Tibial artery (tissue), 4 donors: ENCODE results near the gene C22orf23.

Source experiments
- DNase-seq, 2 donors: peaks; one replicate each; pipeline ENCODE4 v3.0.0-alpha.2; 2019
- H3K27ac ChIP-seq, 2 donors: fragments of 200-600 bp; sonication (generic) in 1 of 2; 1 replicate in 1 of 2; 2 replicates in 1 of 2; pipeline ENCODE4 v1.5.1; 2018 to 2019; ENCODE audit warnings: mild to moderate bottlenecking in 1 of 2
- H3K27me3 ChIP-seq, 2 donors: fragments of 200-600 bp; sonication (generic) in 1 of 2; one replicate each; pipeline versions ENCODE4 v1.5.1 to v1.6.0; 2016 to 2019
- H3K36me3 ChIP-seq, 3 donors: fragments of 200-600 bp; sonication (generic) in 2 of 3; one replicate each; pipeline ENCODE4 v1.5.1; 2016 to 2019; ENCODE audit warnings: mild to moderate bottlenecking in 2 of 3
- H3K4me1 ChIP-seq, 4 donors: fragments of 200-600 bp; sonication (generic) in 2 of 4; 1 replicate in 3 of 4; 2 replicates in 1 of 4; pipeline ENCODE4 v1.5.1; 2016 to 2019
- H3K4me3 ChIP-seq, 2 donors: fragments of 200-600 bp; sonication (generic) in 1 of 2; 1 replicate in 1 of 2; 2 replicates in 1 of 2; pipeline ENCODE4 v1.5.1; 2018 to 2019; ENCODE audit warnings: mild to moderate bottlenecking in 2 of 2
- H3K9me3 ChIP-seq, 3 donors: fragments of 200-600 bp; sonication (generic) in 1 of 3; one replicate each; pipeline ENCODE4 v1.5.1; 2016 to 2019
- intact Hi-C: fragments of 100-400 bp; cut with DNase I; formaldehyde crosslinking; loops from one replicate; pipeline ENCODE4 v1.15.0; 2023; ENCODE audit warnings: low total_unique reads
- TF ChIP-seq, protein P1 (sequence below), 2 experiments: fragments of 200-600 bp in 1 of 2; fragments of 450-650 bp in 1 of 2; IDR thresholded peaks; one replicate each; pipeline ENCODE4 v1.5.1; 2017 to 2019; ENCODE audit warnings: antibody characterized with exemption in 2 of 2, mild to moderate bottlenecking in 1 of 2, moderate library complexity in 1 of 2

C22orf23 gene

DNA sequence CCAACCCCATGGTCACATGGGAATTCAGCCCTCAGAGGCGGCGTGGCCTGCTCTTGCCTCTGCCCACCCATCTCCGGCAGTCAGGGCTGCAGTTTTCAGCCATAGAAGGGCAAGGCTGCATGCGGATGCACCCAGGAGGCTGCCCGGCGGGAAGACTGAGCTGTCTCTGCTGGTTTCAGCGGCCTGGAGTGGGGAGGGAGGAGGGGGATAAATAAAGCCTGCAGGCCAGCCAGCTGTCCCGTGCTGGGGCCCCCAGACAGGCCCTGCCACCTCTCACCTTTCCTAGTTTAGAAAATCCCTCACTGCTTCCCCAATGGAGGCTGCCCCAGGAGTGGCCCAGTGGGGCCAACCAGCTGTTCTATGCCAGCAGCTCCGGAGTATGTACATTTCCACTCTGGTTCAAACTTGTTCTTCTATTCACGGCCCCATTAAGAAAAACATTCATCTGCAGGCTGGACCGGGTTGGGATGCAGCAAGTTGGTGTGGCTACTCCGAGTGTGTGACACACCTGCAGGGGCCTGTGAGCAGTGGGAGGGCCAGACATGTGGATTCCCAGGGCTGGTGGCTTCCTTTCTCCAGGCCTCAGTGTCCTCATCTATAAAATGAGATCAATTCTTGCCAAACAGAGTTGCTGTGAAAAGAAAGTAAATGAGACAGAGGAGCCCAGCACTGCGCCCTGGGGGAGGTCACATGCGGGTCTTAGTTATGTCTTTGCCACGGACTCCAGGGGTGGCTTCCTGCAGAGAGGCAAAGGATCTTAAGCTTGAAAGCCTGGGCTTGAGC, 42.3 kb downstream of the C22orf23 start:
- Histone ChIP-seq H3K27ac (peak overlapping the region; percentile 69 to 86), H3K4me1 (peaks cover 0 to 47% (median 40%) of the 10 kb centered on the region in 4 donors), H3K36me3 (peaks cover 18 to 43% (median 36%) of the 10 kb centered on the region in 3 donors), H3K27me3 (no peaks in the 10 kb centered on the region), H3K9me3 (no peaks in the 10 kb centered on the region), H3K4me3 (peak overlapping the region in 1 of 2 donors; percentile 6)
- peak in 1 of 2 donors; percentile 84 for DNase-seq
- intact Hi-C loops, result no loop called here
- TF ChIP-seq, protein P1, sequence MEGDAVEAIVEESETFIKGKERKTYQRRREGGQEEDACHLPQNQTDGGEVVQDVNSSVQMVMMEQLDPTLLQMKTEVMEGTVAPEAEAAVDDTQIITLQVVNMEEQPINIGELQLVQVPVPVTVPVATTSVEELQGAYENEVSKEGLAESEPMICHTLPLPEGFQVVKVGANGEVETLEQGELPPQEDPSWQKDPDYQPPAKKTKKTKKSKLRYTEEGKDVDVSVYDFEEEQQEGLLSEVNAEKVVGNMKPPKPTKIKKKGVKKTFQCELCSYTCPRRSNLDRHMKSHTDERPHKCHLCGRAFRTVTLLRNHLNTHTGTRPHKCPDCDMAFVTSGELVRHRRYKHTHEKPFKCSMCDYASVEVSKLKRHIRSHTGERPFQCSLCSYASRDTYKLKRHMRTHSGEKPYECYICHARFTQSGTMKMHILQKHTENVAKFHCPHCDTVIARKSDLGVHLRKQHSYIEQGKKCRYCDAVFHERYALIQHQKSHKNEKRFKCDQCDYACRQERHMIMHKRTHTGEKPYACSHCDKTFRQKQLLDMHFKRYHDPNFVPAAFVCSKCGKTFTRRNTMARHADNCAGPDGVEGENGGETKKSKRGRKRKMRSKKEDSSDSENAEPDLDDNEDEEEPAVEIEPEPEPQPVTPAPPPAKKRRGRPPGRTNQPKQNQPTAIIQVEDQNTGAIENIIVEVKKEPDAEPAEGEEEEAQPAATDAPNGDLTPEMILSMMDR (IDR thresholded peaks at IDR 0.05), result no peak

DNA sequence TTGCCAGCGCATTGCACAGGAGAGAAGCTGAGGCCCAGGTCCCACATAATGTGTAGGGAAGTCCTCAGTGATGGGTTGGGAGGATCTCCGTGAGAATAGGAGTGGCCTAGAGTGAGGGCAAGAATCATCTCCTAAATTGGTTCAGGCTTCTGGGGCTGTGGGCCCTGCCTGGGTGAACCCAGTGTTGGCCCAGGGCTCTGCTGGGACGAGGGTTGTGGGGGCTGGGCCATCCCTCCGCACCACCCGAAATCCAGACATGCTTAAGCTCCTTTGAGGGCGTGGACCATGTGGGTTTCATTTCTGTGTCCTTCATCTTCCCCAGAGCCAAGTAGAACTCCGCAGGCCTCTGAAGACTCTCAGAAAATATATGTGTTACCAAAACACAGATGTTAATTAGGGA, 43.6 kb downstream of the C22orf23 start:
- intact Hi-C loops, result no loop called here
- H3K4me3 ChIP-seq, result peak overlapping the region in 1 of 2 donors; percentile 9
- peaks cover 0 to 57% (median 50%) of the 10 kb centered on the region in 4 donors for H3K4me1 ChIP-seq
- H3K36me3 ChIP-seq, result peaks cover 6 to 30% (median 25%) of the 10 kb centered on the region in 3 donors
- H3K27me3 ChIP-seq, result no peaks in the 10 kb centered on the region
- no peaks in the 10 kb centered on the region for H3K9me3 ChIP-seq
- TF ChIP-seq, protein P1 (IDR thresholded peaks at IDR 0.05), result no peak
- H3K27ac ChIP-seq, result peak overlapping the region; percentile 69 to 86
- DNase-seq, result no peak

DNA sequence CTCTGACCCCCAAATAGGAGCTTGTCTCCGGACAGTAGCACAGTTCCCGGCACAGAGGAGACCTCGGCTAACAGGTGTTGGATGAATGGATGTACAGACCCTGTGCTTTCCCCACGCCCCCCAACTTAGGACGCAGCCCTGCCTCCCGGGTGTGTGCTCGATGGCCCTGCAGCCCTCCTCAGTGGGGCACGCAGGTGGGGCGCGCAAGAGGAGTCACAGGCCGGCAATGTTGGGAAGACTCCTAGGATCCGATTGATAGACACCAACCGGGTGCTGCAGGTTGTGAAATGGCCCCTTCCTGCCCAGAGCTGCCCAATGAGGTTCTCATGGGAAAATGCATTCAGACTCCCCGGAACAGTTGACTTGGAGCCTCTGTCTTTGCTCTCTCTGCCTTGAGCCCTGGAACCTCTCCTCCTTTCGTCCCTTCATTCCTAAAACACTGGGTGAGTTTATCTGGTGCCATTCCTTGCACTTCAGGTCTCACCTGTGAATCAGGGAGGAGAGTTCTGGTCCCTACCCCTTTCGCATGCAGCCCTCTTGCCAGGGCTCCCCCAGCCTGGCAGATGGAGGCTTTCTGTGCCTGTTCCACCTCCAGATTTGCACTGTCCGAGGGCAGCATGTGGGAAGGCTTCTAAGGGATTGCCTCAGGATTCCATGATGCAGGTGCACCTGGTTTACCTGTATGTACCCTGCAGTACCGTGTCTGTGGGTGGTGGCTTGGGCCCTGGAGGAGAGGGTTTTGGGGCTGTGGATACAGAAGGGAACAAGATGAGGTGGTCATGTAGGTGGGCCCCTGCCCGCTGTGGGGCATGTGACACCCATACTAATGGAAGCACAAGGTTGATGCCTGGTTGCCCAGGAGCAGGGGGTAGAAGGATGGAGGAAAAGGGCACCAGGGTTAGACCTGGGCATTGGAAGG, 46.1 kb downstream of the C22orf23 start:
- intact Hi-C loops, result loop anchor here (2.0 kb wide), 1 partner anchor 26 kb away; no protein-coding TSS in a partner anchor
- Histone ChIP-seq H3K9me3 (no peaks in the 10 kb centered on the region), H3K27me3 (no peaks in the 10 kb centered on the region), H3K4me3 (peak overlapping the region; percentile 78 to 93), H3K4me1 (peaks cover 0 to 61% (median 56%) of the 10 kb centered on the region in 4 donors), H3K27ac (peak overlapping the region; percentile 91 to 94), H3K36me3 (peaks cover 0 to 5% (median 3%) of the 10 kb centered on the region in 3 donors)
- DNase-seq, result no peak
- TF ChIP-seq, protein P1 (IDR thresholded peaks at IDR 0.05), result no peak

DNA sequence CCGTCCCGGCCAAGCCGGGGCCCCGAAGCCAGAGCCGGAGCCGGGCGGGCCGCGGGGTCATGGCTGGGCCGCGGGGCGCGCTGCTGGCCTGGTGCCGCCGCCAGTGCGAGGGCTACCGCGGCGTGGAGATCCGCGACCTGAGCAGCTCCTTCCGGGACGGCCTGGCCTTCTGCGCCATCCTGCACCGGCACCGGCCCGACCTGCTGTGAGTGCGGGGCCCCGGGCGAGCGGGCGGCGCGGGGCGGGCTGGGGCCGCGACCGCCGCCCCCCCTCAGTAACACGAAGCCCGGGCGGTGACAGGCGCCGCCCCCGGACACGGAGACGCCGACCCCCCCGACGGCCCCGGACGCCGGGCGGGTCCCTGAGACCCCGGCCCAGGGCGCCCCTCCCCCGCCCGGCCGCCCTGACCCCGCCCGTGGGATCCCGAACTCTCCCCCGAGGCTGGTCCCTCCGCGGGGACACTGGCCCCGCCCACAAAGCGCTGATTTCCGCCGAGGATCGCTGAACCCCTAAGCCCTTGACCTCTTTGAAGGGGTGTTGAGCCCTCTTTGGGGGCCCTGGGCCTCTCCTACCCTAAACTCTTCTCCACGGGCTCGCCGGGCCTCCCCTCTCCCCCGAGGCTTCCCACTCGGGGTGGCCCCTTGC, 46.9 kb downstream of the C22orf23 start:
- H3K9me3 ChIP-seq, result no peaks in the 10 kb centered on the region
- H3K4me1 ChIP-seq, result peaks cover 0 to 56% (median 52%) of the 10 kb centered on the region in 4 donors
- no peak for DNase-seq
- intact Hi-C loops, result loop anchor here (2.0 kb wide), 1 partner anchor 26 kb away; no protein-coding TSS in a partner anchor
- H3K4me3 ChIP-seq, result peak overlapping the region; percentile 78 to 93
- TF ChIP-seq, protein P1 (IDR thresholded peaks at IDR 0.05), result no peak
- H3K27ac ChIP-seq, result peak overlapping the region; percentile 91 to 94
- no peaks in the 10 kb centered on the region for H3K36me3 ChIP-seq
- no peaks in the 10 kb centered on the region for H3K27me3 ChIP-seq
